ENCODE measurements around the gene TRABD2B.
A peak's percentile ranks its signal among the peaks of the same experiment; 100 is the strongest.

The TRABD2B gene

DNA sequence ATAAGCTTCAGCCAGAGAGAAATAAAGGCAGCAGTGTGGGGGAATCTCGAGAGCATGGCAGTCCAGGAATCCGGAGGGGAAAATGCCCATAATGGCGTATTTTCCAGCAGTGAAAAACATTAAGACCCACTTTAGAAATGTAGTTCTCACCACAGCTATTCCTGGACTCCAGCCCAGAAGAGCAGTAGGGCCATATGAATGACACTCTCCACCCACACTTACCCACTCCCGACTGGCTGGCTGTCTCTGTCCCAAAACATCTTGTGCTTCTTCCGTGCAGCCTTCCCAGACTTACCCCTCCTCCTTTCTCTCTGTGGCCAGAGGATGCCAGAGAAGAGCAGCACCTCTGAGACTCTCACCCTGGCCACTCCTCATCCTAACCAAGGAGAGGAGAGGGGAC lies 56.4 kb downstream of the TRABD2B start:
- DNase-seq (ENCODE audit: low read depth), result peak; percentile 23
- TF ChIP-seq, protein P1, sequence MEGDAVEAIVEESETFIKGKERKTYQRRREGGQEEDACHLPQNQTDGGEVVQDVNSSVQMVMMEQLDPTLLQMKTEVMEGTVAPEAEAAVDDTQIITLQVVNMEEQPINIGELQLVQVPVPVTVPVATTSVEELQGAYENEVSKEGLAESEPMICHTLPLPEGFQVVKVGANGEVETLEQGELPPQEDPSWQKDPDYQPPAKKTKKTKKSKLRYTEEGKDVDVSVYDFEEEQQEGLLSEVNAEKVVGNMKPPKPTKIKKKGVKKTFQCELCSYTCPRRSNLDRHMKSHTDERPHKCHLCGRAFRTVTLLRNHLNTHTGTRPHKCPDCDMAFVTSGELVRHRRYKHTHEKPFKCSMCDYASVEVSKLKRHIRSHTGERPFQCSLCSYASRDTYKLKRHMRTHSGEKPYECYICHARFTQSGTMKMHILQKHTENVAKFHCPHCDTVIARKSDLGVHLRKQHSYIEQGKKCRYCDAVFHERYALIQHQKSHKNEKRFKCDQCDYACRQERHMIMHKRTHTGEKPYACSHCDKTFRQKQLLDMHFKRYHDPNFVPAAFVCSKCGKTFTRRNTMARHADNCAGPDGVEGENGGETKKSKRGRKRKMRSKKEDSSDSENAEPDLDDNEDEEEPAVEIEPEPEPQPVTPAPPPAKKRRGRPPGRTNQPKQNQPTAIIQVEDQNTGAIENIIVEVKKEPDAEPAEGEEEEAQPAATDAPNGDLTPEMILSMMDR (IDR thresholded peaks at IDR 0.05; ENCODE audit: low read length, missing control alignments), result no peak
- H3K4me3 ChIP-seq (replicated peaks; ENCODE audit: low read depth, low read length), result no peak overlapping the region

DNA sequence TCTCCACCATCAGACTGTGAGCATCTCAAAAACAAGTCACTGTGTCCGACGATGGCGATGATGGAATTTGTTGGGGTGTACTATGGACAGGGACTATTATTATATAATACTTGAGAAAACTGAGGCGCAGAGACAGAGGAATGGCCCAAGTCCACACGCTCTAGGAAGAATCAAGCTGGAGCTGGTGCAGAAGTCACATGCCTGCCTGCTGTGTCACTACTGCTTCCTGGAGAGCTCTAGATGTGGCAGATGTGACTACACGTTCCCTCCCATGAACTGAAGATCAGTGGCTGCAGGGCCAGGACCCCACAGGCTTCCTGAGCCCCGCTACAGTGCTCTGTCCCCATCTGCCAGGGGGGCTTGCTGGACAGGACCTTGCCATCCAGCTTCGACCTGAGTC lies 56.9 kb downstream of the TRABD2B start:
- TF ChIP-seq, protein P1 (IDR thresholded peaks at IDR 0.05; ENCODE audit: low read length, missing control alignments), result no peak
- no peak overlapping the region for H3K4me3 ChIP-seq (replicated peaks; ENCODE audit: low read depth, low read length)
- no peak for DNase-seq (ENCODE audit: low read depth)

DNA sequence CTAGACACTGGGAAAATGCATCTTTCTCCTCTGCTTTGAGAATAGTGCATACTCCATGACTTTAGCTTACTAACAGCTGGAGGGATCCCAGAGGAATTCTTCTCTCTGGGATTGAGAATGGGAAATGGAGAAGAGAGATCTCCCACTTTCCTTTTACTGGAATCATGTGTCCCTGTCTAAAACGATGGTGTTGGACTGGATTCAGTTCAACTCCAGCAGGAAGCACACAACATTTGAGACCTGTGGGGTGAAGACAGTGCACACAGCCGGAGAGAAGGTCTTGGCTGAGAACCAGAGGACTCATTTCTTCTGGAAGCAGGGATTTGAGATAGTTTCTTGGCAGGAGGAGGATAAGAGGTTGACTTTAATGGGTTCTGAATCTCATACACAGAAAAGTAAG lies 58.7 kb downstream of the TRABD2B start:
- TF ChIP-seq, protein P1 (IDR thresholded peaks at IDR 0.05; ENCODE audit: low read length, missing control alignments), result no peak
- no peak overlapping the region for H3K4me3 ChIP-seq (replicated peaks; ENCODE audit: low read depth, low read length)
- peak; percentile 28 for DNase-seq (ENCODE audit: low read depth)

DNA sequence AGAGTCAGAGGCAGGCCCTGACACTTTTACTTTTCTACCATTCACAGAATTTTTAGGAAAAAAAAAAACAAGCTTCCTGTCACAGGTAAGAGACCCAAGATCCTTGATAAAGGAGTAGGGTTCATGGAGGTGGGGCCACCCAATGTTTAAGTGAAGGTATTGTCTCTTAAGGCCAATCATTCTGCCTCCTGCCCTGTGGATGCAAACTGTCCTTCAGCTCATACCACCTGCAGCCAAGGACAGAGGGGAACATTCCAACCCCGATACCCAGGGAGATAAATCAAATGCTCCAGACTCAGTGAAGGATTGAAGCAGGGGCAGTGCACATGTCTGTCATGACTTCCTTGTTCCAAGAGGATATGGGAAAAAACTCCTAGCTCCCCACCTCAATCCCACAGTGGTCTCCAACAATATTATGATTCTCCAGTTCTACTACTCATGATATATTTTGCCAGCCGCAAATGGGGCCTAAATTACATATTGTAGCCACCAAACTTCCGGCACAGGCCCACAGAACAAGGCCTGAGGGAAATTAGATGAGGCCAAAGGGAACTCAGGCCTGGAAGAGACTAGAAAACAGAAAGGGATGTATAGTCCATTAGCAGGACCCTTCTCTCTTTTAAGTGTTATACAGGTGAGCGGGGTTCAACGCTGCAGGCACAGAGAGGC lies 59.5 kb downstream of the TRABD2B start:
- DNase-seq (ENCODE audit: low read depth), result no peak
- no peak overlapping the region for H3K4me3 ChIP-seq (replicated peaks; ENCODE audit: low read depth, low read length)
- TF ChIP-seq, protein P1 (IDR thresholded peaks at IDR 0.05; ENCODE audit: low read length, missing control alignments), result no peak

DNA sequence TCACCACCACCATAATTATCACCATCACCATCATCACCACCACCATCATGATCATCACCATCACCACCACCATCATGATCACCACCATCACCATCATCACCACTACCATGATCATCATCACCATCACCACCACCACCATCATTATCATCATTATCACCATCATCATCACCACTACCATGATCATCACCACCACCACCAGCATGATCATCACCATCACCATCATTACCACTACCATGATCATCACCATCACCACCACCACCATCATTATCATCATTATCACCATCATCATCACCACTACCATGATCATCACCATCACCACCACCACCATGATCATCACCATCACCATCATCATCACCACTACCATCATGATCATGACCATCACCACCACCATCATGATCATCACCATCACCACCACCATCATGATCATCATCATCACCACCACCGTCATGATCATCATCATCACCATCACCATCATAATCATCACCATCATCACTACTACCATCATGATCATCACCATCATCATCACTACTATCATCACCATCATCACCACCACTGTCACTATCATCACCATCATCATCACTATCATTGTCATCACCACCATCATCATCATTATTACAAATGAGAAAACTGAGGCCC lies 60.2 kb downstream of the TRABD2B start:
- no peak overlapping the region for H3K4me3 ChIP-seq (replicated peaks; ENCODE audit: low read depth, low read length)
- no peak for DNase-seq (ENCODE audit: low read depth)
- TF ChIP-seq, protein P1 (IDR thresholded peaks at IDR 0.05; ENCODE audit: low read length, missing control alignments), result no peak

DNA sequence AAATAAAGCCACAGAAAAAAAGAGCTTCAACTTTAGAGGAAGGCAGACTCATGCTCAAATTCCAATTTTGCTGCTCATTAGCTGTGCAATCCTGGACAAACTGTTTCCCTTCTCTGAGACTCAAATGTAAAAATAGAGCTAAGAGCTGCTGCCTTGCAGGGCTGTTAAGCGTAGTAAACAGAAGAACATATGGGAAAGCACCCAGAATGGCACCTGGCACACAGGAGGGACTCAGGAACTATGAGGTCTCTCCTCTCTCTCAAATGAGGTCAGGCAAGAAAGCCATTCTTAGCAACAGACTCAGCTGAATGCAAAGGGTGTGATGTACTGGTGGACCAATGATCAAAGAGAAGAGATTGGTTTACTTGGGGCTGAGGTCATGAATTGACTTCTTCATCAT lies 61.3 kb downstream of the TRABD2B start:
- DNase-seq (ENCODE audit: low read depth), result no peak
- TF ChIP-seq, protein P1 (IDR thresholded peaks at IDR 0.05; ENCODE audit: low read length, missing control alignments), result no peak

DNA sequence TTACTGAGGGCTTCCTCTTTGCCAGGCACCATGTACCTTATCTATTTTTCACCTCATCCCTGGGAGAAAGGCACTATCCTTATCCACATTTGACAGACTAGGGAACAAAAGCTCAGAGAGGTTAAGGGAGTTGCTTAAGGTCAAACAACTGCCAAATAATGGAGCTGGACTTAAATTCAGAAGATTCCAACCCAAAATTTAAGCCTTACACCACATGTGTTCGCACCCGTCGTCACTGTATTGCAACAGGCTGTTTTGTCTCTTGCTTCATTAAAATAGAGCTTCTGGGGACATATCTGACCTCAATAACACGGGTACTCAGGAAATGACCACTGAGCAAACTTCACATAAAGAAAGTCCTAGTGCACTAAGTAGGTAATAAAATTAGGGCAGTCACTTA lies 62.0 kb downstream of the TRABD2B start:
- DNase-seq (ENCODE audit: low read depth), result peak; percentile 10
- TF ChIP-seq, protein P1 (IDR thresholded peaks at IDR 0.05; ENCODE audit: low read length, missing control alignments), result no peak
- no peak overlapping the region for H3K4me3 ChIP-seq (replicated peaks; ENCODE audit: low read depth, low read length)

More for the DNA sequence above, 61.3 kb downstream of the TRABD2B start:
- H3K4me3 ChIP-seq (replicated peaks; ENCODE audit: low read depth, low read length), result no peak overlapping the region

All from fibroblast of pulmonary artery (primary cell).